Measurements from ENCODE around the gene MYO16.

The MYO16 gene

GRCh38 chr13:109255141-109255856 is 625.9 kb downstream of the MYO16 start:
- DNase-seq: no peak

GRCh38 chr13:109256866-109257760 is 627.7 kb downstream of the MYO16 start:
- DNase-seq: no peak
